ENCODE results near the gene PLEKHA7.

The PLEKHA7 gene

GRCh38 chr11:16979703-16980622 lies 34.3 kb downstream of the PLEKHA7 start:
- DNase-seq (ENCODE audit: low spot score): no peak
- in situ Hi-C loops (cut with MboI; ENCODE audit: low pct_unique_long_range_greater_than_20kb, low sequenced_read_pairs, unreplicated experiment): no loop called here
- no peak for TF ChIP-seq CTCF (IDR thresholded peaks at IDR 0.05; ENCODE audit: extremely low read depth, insufficient read depth, missing control alignments)

- in situ Hi-C loops (cut with MboI; ENCODE audit: low pct_unique_long_range_greater_than_20kb, low sequenced_read_pairs, unreplicated experiment): no loop called here
- no peak for DNase-seq (ENCODE audit: low spot score)
These were observed 36.3 kb downstream of the PLEKHA7 start for GRCh38 chr11:16977994-16978315.

GRCh38 chr11:16977136-16977993 lies 36.8 kb downstream of the PLEKHA7 start:
- DNase-seq (ENCODE audit: low spot score): no peak
- in situ Hi-C loops (cut with MboI; ENCODE audit: low pct_unique_long_range_greater_than_20kb, low sequenced_read_pairs, unreplicated experiment): no loop called here
- TF ChIP-seq CTCF (IDR thresholded peaks at IDR 0.05; ENCODE audit: extremely low read depth, insufficient read depth, missing control alignments): no peak

More at GRCh38 chr11:16977994-16978315, 36.3 kb downstream of the PLEKHA7 start:
- no peak for TF ChIP-seq CTCF (IDR thresholded peaks at IDR 0.05; ENCODE audit: extremely low read depth, insufficient read depth, missing control alignments)

- no peak for TF ChIP-seq CTCF (IDR thresholded peaks at IDR 0.05; ENCODE audit: extremely low read depth, insufficient read depth, missing control alignments)
- in situ Hi-C loops (cut with MboI; ENCODE audit: low pct_unique_long_range_greater_than_20kb, low sequenced_read_pairs, unreplicated experiment): no loop called here
- DNase-seq (ENCODE audit: low spot score): no peak
These were observed 37.8 kb downstream of the PLEKHA7 start for GRCh38 chr11:16976379-16976778.

GRCh38 chr11:16975906-16976305 lies 38.3 kb downstream of the PLEKHA7 start:
- no peak for DNase-seq (ENCODE audit: low spot score)
- in situ Hi-C loops (cut with MboI; ENCODE audit: low pct_unique_long_range_greater_than_20kb, low sequenced_read_pairs, unreplicated experiment): no loop called here
- TF ChIP-seq CTCF (IDR thresholded peaks at IDR 0.05; ENCODE audit: extremely low read depth, insufficient read depth, missing control alignments): no peak

- no peak for DNase-seq (ENCODE audit: low spot score)
- TF ChIP-seq CTCF (IDR thresholded peaks at IDR 0.05; ENCODE audit: extremely low read depth, insufficient read depth, missing control alignments): no peak
- in situ Hi-C loops (cut with MboI; ENCODE audit: low pct_unique_long_range_greater_than_20kb, low sequenced_read_pairs, unreplicated experiment): no loop called here
These were observed 40.8 kb downstream of the PLEKHA7 start for GRCh38 chr11:16973338-16973964.
